ENCODE data around the gene MLNR. TPM values are rescaled to one million over a fixed set of nuclear protein-coding genes. Genes with fewer than 3 reads are reported as not detected.
A peak's percentile ranks its signal among the peaks of the same experiment; 100 is the strongest.

The MLNR gene
- total and polyA plus RNA-seq, 4 experiments from 2014 or later: not detected

- Mint-ChIP-seq H3K27ac (no peak overlapping the region), H3K4me3 (no peak overlapping the region), H3K36me3 (no peaks in the 10 kb centered on the region), H3K4me1 (peaks cover 0 to 4% (median 2%) of the 10 kb centered on the region in 4 donors), H3K27me3 (peaks cover 17 to 24% of the 10 kb centered on the region in 2 donors), H3K9me3 (no peaks in the 10 kb centered on the region)
- Histone ChIP-seq H3K9me3 (ENCODE audit: control insufficient read depth in 1 of 2, low read length in 2 of 2) (no peaks in the 10 kb centered on the region), H3K4me1 (ENCODE audit: insufficient read depth, low read length) (no peaks in the 10 kb centered on the region), H3K36me3 (ENCODE audit: insufficient read depth, low read length) (no peaks in the 10 kb centered on the region), H3K27me3 (ENCODE audit: insufficient read depth, low read length) (peaks cover 2% of the 10 kb centered on the region), H3K4me3 (ENCODE audit: low read length in 2 of 2) (no peak overlapping the region), H3K27ac (ENCODE audit: low read depth, low read length) (no peak overlapping the region)
- DNase-seq: no peak
- POLR2A ChIA-PET (ENCODE audit: partially characterized antibody): no interaction called here
- CTCF ChIA-PET (ENCODE audit: partially characterized antibody): no interaction called here
- intact Hi-C loops (cut with micrococcal nuclease): no loop called here
Measured at GRCh38 chr13:49226613-49227012, 6.5 kb downstream of the MLNR start.

GRCh38 chr13:49234741-49235140, 14.6 kb downstream of the MLNR start:
- DNase-seq: no peak
- Mint-ChIP-seq H3K4me3 (no peak overlapping the region), H3K4me1 (no peaks in the 10 kb centered on the region), H3K36me3 (no peaks in the 10 kb centered on the region), H3K9me3 (no peaks in the 10 kb centered on the region), H3K27me3 (peaks cover 2 to 6% of the 10 kb centered on the region in 2 donors), H3K27ac (no peak overlapping the region)
- Histone ChIP-seq H3K36me3 (ENCODE audit: insufficient read depth, low read length) (no peaks in the 10 kb centered on the region), H3K9me3 (ENCODE audit: control insufficient read depth in 1 of 2, low read length in 2 of 2) (no peaks in the 10 kb centered on the region), H3K27ac (ENCODE audit: low read depth, low read length) (no peak overlapping the region), H3K27me3 (ENCODE audit: insufficient read depth, low read length) (no peaks in the 10 kb centered on the region), H3K4me1 (ENCODE audit: insufficient read depth, low read length) (no peaks in the 10 kb centered on the region), H3K4me3 (ENCODE audit: low read length in 2 of 2) (no peak overlapping the region)
- ChIA-PET POLR2A (ENCODE audit: partially characterized antibody) (no interaction called here), CTCF (ENCODE audit: partially characterized antibody) (no interaction called here)
- intact Hi-C loops (cut with micrococcal nuclease): no loop called here

GRCh38 chr13:49235856-49236431, 15.8 kb downstream of the MLNR start:
- Histone ChIP-seq H3K9me3 (ENCODE audit: control insufficient read depth in 1 of 2, low read length in 2 of 2) (no peaks in the 10 kb centered on the region), H3K27me3 (ENCODE audit: insufficient read depth, low read length) (no peaks in the 10 kb centered on the region), H3K36me3 (ENCODE audit: insufficient read depth, low read length) (no peaks in the 10 kb centered on the region), H3K4me3 (ENCODE audit: low read length in 2 of 2) (no peak overlapping the region), H3K4me1 (ENCODE audit: insufficient read depth, low read length) (no peaks in the 10 kb centered on the region), H3K27ac (ENCODE audit: low read depth, low read length) (no peak overlapping the region)
- Mint-ChIP-seq H3K9me3 (no peaks in the 10 kb centered on the region), H3K4me3 (no peak overlapping the region), H3K27me3 (peaks cover 2 to 6% of the 10 kb centered on the region in 2 donors), H3K4me1 (peaks cover 0 to 3% (median 1%) of the 10 kb centered on the region in 4 donors), H3K27ac (no peak overlapping the region), H3K36me3 (no peaks in the 10 kb centered on the region)
- intact Hi-C loops (cut with micrococcal nuclease): no loop called here
- ChIA-PET POLR2A (ENCODE audit: partially characterized antibody) (no interaction called here), CTCF (ENCODE audit: partially characterized antibody) (interaction anchor here (3.2 kb wide), 1 partner anchor 44 kb away, joined by 26 read pairs; no protein-coding TSS in a partner anchor)
- no peak for DNase-seq

- H3K27ac Mint-ChIP-seq: no peak overlapping the region
- Histone ChIP-seq H3K36me3 (ENCODE audit: insufficient read depth, low read length) (no peaks in the 10 kb centered on the region), H3K9me3 (ENCODE audit: control insufficient read depth in 1 of 2, low read length in 2 of 2) (no peaks in the 10 kb centered on the region), H3K27me3 (ENCODE audit: insufficient read depth, low read length) (no peaks in the 10 kb centered on the region), H3K4me3 (ENCODE audit: low read length in 2 of 2) (no peak overlapping the region), H3K4me1 (ENCODE audit: insufficient read depth, low read length) (no peaks in the 10 kb centered on the region), H3K27ac (ENCODE audit: low read depth, low read length) (no peak overlapping the region)
- H3K4me1 Mint-ChIP-seq: peaks cover 0 to 3% (median 1%) of the 10 kb centered on the region in 4 donors
- ChIA-PET POLR2A (ENCODE audit: partially characterized antibody) (no interaction called here), CTCF (ENCODE audit: partially characterized antibody) (interaction anchor here (0.8 to 3.2 kb wide), 4 partner anchors 9 to 41 kb away, joined by 3 to 26 read pairs (median 7); partner anchors contain the start of gene CDADC1)
- H3K4me3 Mint-ChIP-seq: no peak overlapping the region
- DNase-seq: no peak
- H3K36me3 Mint-ChIP-seq: no peaks in the 10 kb centered on the region
- peaks cover 0 to 10% of the 10 kb centered on the region in 2 donors for H3K27me3 Mint-ChIP-seq
- intact Hi-C loops (cut with micrococcal nuclease): no loop called here
- H3K9me3 Mint-ChIP-seq: peaks cover 0 to 4% (median 0%) of the 10 kb centered on the region in 8 donors
Measured at GRCh38 chr13:49238621-49239020, 18.5 kb downstream of the MLNR start.

- Histone ChIP-seq H3K27me3 (ENCODE audit: insufficient read depth, low read length) (no peaks in the 10 kb centered on the region), H3K4me1 (ENCODE audit: insufficient read depth, low read length) (no peaks in the 10 kb centered on the region), H3K27ac (ENCODE audit: low read depth, low read length) (no peak overlapping the region), H3K9me3 (ENCODE audit: control insufficient read depth in 1 of 2, low read length in 2 of 2) (no peaks in the 10 kb centered on the region), H3K36me3 (ENCODE audit: insufficient read depth, low read length) (no peaks in the 10 kb centered on the region), H3K4me3 (ENCODE audit: low read length in 2 of 2) (no peak overlapping the region)
- CTCF ChIA-PET (ENCODE audit: partially characterized antibody): interaction anchor here (0.5 to 4.2 kb wide), 17 partner anchors 8 to 367 kb away, joined by 3 to 65 read pairs (median 4); partner anchors contain the start of genes CAB39L, CDADC1 and SETDB2
- POLR2A ChIA-PET (ENCODE audit: partially characterized antibody): interaction anchor here (0.8 to 1.3 kb wide), 2 partner anchors 17 to 23 kb away, joined by 3 read pairs; no protein-coding TSS in a partner anchor
- Mint-ChIP-seq H3K27me3 (peaks cover 0 to 6% of the 10 kb centered on the region in 2 donors), H3K36me3 (no peaks in the 10 kb centered on the region), H3K4me1 (peaks cover 0 to 3% (median 1%) of the 10 kb centered on the region in 4 donors), H3K27ac (no peak overlapping the region), H3K9me3 (peaks cover 0 to 4% (median 0%) of the 10 kb centered on the region in 8 donors), H3K4me3 (no peak overlapping the region)
- peak in 4 of 5 donors; percentile 39 to 50 (median 40) for DNase-seq
- intact Hi-C loops (cut with micrococcal nuclease): loop anchor here (1.0 kb wide), 2 partner anchors 41 to 367 kb away; no protein-coding TSS in a partner anchor
Measured at GRCh38 chr13:49240017-49240416, 19.9 kb downstream of the MLNR start.

GRCh38 chr13:49241296-49241695, 21.2 kb downstream of the MLNR start:
- no peak overlapping the region for H3K4me3 ChIP-seq (ENCODE audit: low read length in 2 of 2)
- ChIA-PET CTCF (ENCODE audit: partially characterized antibody) (interaction anchor here (0.8 to 4.2 kb wide), 4 partner anchors 17 to 40 kb away, joined by 3 to 65 read pairs (median 4); no protein-coding TSS in a partner anchor), POLR2A (ENCODE audit: partially characterized antibody) (no interaction called here)
- Mint-ChIP-seq H3K27me3 (peaks cover 0 to 6% of the 10 kb centered on the region in 2 donors), H3K9me3 (peaks cover 0 to 4% (median 0%) of the 10 kb centered on the region in 8 donors), H3K36me3 (no peaks in the 10 kb centered on the region), H3K4me3 (no peak overlapping the region), H3K27ac (no peak overlapping the region), H3K4me1 (peaks cover 0 to 3% (median 1%) of the 10 kb centered on the region in 4 donors)
- intact Hi-C loops (cut with micrococcal nuclease): no loop called here
- no peaks in the 10 kb centered on the region for H3K36me3 ChIP-seq (ENCODE audit: insufficient read depth, low read length)
- no peak for DNase-seq
- H3K27me3 ChIP-seq (ENCODE audit: insufficient read depth, low read length): no peaks in the 10 kb centered on the region
- H3K27ac ChIP-seq (ENCODE audit: low read depth, low read length): no peak overlapping the region
- no peaks in the 10 kb centered on the region for H3K4me1 ChIP-seq (ENCODE audit: insufficient read depth, low read length)
- H3K9me3 ChIP-seq (ENCODE audit: control insufficient read depth in 1 of 2, low read length in 2 of 2): no peaks in the 10 kb centered on the region

GRCh38 chr13:49245101-49245500, 25.0 kb downstream of the MLNR start:
- ChIA-PET CTCF (ENCODE audit: partially characterized antibody) (interaction anchor here (1.3 to 2.0 kb wide), 4 partner anchors 13 to 362 kb away, joined by 3 to 8 read pairs (median 4); no protein-coding TSS in a partner anchor), POLR2A (ENCODE audit: partially characterized antibody) (no interaction called here)
- no peak overlapping the region for H3K27ac Mint-ChIP-seq

More at GRCh38 chr13:49245101-49245500, 25.0 kb downstream of the MLNR start:
- H3K36me3 Mint-ChIP-seq: peaks cover 0 to 19% of the 10 kb centered on the region in 2 donors
- Histone ChIP-seq H3K27me3 (ENCODE audit: insufficient read depth, low read length) (no peaks in the 10 kb centered on the region), H3K4me1 (ENCODE audit: insufficient read depth, low read length) (peaks cover 26% of the 10 kb centered on the region), H3K27ac (ENCODE audit: low read depth, low read length) (no peak overlapping the region), H3K4me3 (ENCODE audit: low read length in 2 of 2) (no peak overlapping the region), H3K9me3 (ENCODE audit: control insufficient read depth in 1 of 2, low read length in 2 of 2) (no peaks in the 10 kb centered on the region), H3K36me3 (ENCODE audit: insufficient read depth, low read length) (no peaks in the 10 kb centered on the region)
- intact Hi-C loops (cut with micrococcal nuclease): loop anchor here (5.0 kb wide), 3 partner anchors 252 to 547 kb away; partner anchors contain the start of genes KPNA3, PHF11 and RCBTB1
- H3K4me1 Mint-ChIP-seq: peaks cover 17 to 33% (median 24%) of the 10 kb centered on the region in 4 donors
- DNase-seq: no peak
- no peak overlapping the region for H3K4me3 Mint-ChIP-seq
- peaks cover 0 to 6% (median 0%) of the 10 kb centered on the region in 8 donors for H3K9me3 Mint-ChIP-seq
- peaks cover 0 to 4% of the 10 kb centered on the region in 2 donors for H3K27me3 Mint-ChIP-seq
